T-helper 2 cell (primary cell): ENCODE results near the gene PTPRF.
"Not testable (repeated sequence)": the region's sequence is repeated elsewhere in the genome, so short reads cannot be mapped to it uniquely, and the experiment has no call there.

Experiments
- DNase-seq, 5 experiments: peaks; one replicate each; pipeline versions ENCODE4 v3.0.0 to v3.0.0-alpha.2; 2012 to 2022
- total RNA-seq, 2 donors: gene quantifications; one replicate each; lab custom pipeline; 2026; lab: John Stamatoyannopoulos, UW

The PTPRF gene
- total RNA-seq = 0 to 4.0 reads per million in 2 donors

- DNase-seq = peak in 1 of 5 experiments; percentile 57
These were observed at the start of gene PTPRF for GRCh38 chr1:43530483-43531106. TSS of gene PTPRF (plus strand) at chr1:43530883. CDS start at chr1:43545076, 14,193 bp downstream.

- DNase-seq = no peak
These were observed 49.2 kb upstream of the PTPRF start for GRCh38 chr1:43481491-43481890.

- DNase-seq = peak in 1 of 5 experiments; percentile 10
These were observed 48.5 kb upstream of the PTPRF start for GRCh38 chr1:43482215-43482614.

GRCh38 chr1:43484367-43484766 is 46.3 kb upstream of the PTPRF start:
- DNase-seq = no peak

GRCh38 chr1:43488165-43488564 is 42.5 kb upstream of the PTPRF start:
- DNase-seq = no peak

- DNase-seq = no peak
These were observed 39.6 kb upstream of the PTPRF start for GRCh38 chr1:43491061-43491460.

GRCh38 chr1:43492826-43493225 is 37.9 kb upstream of the PTPRF start:
- no peak for DNase-seq

- DNase-seq = no peak
These were observed 36.8 kb upstream of the PTPRF start for GRCh38 chr1:43493661-43494450.

GRCh38 chr1:43495204-43495603 is 35.5 kb upstream of the PTPRF start:
- no peak for DNase-seq

GRCh38 chr1:43499898-43500297 is 30.8 kb upstream of the PTPRF start:
- no peak for DNase-seq

GRCh38 chr1:43501806-43502205 is 28.9 kb upstream of the PTPRF start:
- DNase-seq = not testable (repeated sequence)

GRCh38 chr1:43503534-43503933 is 27.1 kb upstream of the PTPRF start:
- DNase-seq = no peak

GRCh38 chr1:43505077-43505780 is 25.5 kb upstream of the PTPRF start:
- DNase-seq = no peak

GRCh38 chr1:43506233-43506632 is 24.4 kb upstream of the PTPRF start:
- no peak for DNase-seq

- no peak for DNase-seq
These were observed 23.1 kb upstream of the PTPRF start for GRCh38 chr1:43507296-43508295.

- DNase-seq = peak in 1 of 5 experiments; percentile 9
These were observed 21.5 kb upstream of the PTPRF start for GRCh38 chr1:43509007-43509739.

- DNase-seq = peak in 1 of 5 experiments; percentile 49
These were observed 20.8 kb upstream of the PTPRF start for GRCh38 chr1:43509740-43510375.

GRCh38 chr1:43510621-43511020 is 20.1 kb upstream of the PTPRF start:
- DNase-seq = no peak

- no peak for DNase-seq
These were observed 19.3 kb upstream of the PTPRF start for GRCh38 chr1:43511394-43511793.

- DNase-seq = no peak
These were observed 18.6 kb upstream of the PTPRF start for GRCh38 chr1:43512133-43512532.

GRCh38 chr1:43512681-43513080 is 18.0 kb upstream of the PTPRF start:
- no peak for DNase-seq
